H9 (cell line): ENCODE measurements around the gene PLXNA2. TPM values are rescaled to one million over a fixed set of nuclear protein-coding genes. Genes with fewer than 3 reads are reported as not detected.

Source experiments
- DNase-seq: peaks from one replicate; pipeline ENCODE4 v3.0.0-alpha.2; 2017
- H2AFZ ChIP-seq: one replicate; pipeline ENCODE4 v1.6.1; 2013; ENCODE audit warnings: mild to moderate bottlenecking, low read length, control low read depth, moderate library complexity
- H2AK5ac ChIP-seq: 2 replicates; pipeline ENCODE4 v1.6.1; 2013; ENCODE audit warnings: low read length, control low read depth, mixed read lengths; ENCODE audit not compliant: insufficient read length
- H2BK120ac ChIP-seq: one replicate; pipeline ENCODE4 v1.6.1; 2013; ENCODE audit warnings: low read depth, mild to moderate bottlenecking, low read length, control low read depth, inconsistent platforms; ENCODE audit not compliant: poor library complexity, severe bottlenecking
- H2BK12ac ChIP-seq: 2 replicates; pipeline ENCODE4 v1.6.1; 2013; ENCODE audit warnings: low read length, control low read depth, mixed read lengths, low read depth; ENCODE audit not compliant: insufficient read length
- H2BK15ac ChIP-seq: 2 replicates; pipeline ENCODE4 v1.6.1; 2013; ENCODE audit warnings: low read depth, low read length, control low read depth
- H2BK20ac ChIP-seq: one replicate; pipeline ENCODE4 v1.6.1; 2013; ENCODE audit warnings: low read depth, mild to moderate bottlenecking, low read length, control low read depth, inconsistent platforms; ENCODE audit not compliant: poor library complexity, severe bottlenecking
- H2BK5ac ChIP-seq: 2 replicates; pipeline ENCODE4 v1.6.1; 2013; ENCODE audit warnings: low read length, control low read depth, mixed read lengths; ENCODE audit not compliant: insufficient read length
- H3K14ac ChIP-seq: 2 replicates; pipeline ENCODE4 v1.6.1; 2013; ENCODE audit warnings: low read length, control low read depth; ENCODE audit not compliant: insufficient read depth
- H3K18ac ChIP-seq: 2 replicates; pipeline ENCODE4 v1.6.1; 2013; ENCODE audit warnings: low read depth, mild to moderate bottlenecking, mixed read lengths, low read length, control low read depth; ENCODE audit not compliant: insufficient read length
- H3K23ac ChIP-seq: 2 replicates; pipeline ENCODE4 v1.6.1; 2013; ENCODE audit warnings: low read length, control low read depth, mixed read lengths, low read depth; ENCODE audit not compliant: insufficient read length
- H3K23me2 ChIP-seq: 2 replicates; pipeline ENCODE4 v1.6.1; 2013; ENCODE audit warnings: low read depth, mild to moderate bottlenecking, mixed read lengths, low read length, control low read depth; ENCODE audit not compliant: insufficient read length, poor library complexity, severe bottlenecking
- H3K27ac ChIP-seq: 2 replicates; pipeline ENCODE4 v1.5.1; 2013; ENCODE audit warnings: low read length, control low read depth, mixed read lengths, low read depth; ENCODE audit not compliant: insufficient read length
- H3K27me3 ChIP-seq: 2 replicates; pipeline ENCODE4 v1.6.1; 2013; ENCODE audit warnings: low read length, control low read depth, inconsistent platforms; ENCODE audit not compliant: insufficient read depth
- H3K4ac ChIP-seq: 2 replicates; pipeline ENCODE4 v1.6.1; 2013; ENCODE audit warnings: low read depth, mild to moderate bottlenecking, control low read depth, inconsistent platforms, low read length, moderate library complexity
- H3K4me1 ChIP-seq: 2 replicates; pipeline ENCODE4 v1.6.1; 2013; ENCODE audit warnings: low read length, control low read depth, inconsistent platforms; ENCODE audit not compliant: insufficient read depth
- H3K4me2 ChIP-seq: 2 replicates; pipeline ENCODE4 v1.6.1; 2013; ENCODE audit warnings: low read length, control low read depth, mixed read lengths; ENCODE audit not compliant: insufficient read length, insufficient read depth
- H3K56ac ChIP-seq: 2 replicates; pipeline ENCODE4 v1.6.1; 2013; ENCODE audit warnings: low read depth, mild to moderate bottlenecking, mixed read lengths, low read length, control low read depth; ENCODE audit not compliant: insufficient read length
- H3K79me1 ChIP-seq: 2 replicates; pipeline ENCODE4 v1.6.1; 2013; ENCODE audit warnings: low read depth, mild to moderate bottlenecking, moderate library complexity, low read length, control low read depth, inconsistent platforms; ENCODE audit not compliant: insufficient read depth, poor library complexity, severe bottlenecking
- H3K79me2 ChIP-seq: 2 replicates; pipeline ENCODE4 v1.6.1; 2013; ENCODE audit warnings: low read length, control low read depth, inconsistent platforms; ENCODE audit not compliant: insufficient read depth
- H3K9ac ChIP-seq: 2 replicates; pipeline ENCODE4 v1.6.1; 2013; ENCODE audit warnings: low read length, control low read depth, mixed read lengths; ENCODE audit not compliant: insufficient read length; ENCODE audit errors: extremely low read depth
- H3K9me3 ChIP-seq: one replicate; pipeline ENCODE4 v1.6.1; 2013; ENCODE audit warnings: low read depth, low read length, inconsistent platforms; ENCODE audit not compliant: control insufficient read depth
- H3T11ph ChIP-seq: one replicate; pipeline ENCODE4 v1.6.1; 2013; ENCODE audit warnings: mild to moderate bottlenecking, low read length, control low read depth, inconsistent platforms
- H4K20me1 ChIP-seq: one replicate; pipeline ENCODE4 v1.6.1; 2013; ENCODE audit not compliant: control insufficient read depth, insufficient read length, insufficient read depth
- H4K5ac ChIP-seq: 2 replicates; pipeline ENCODE4 v1.6.1; 2013; ENCODE audit warnings: low read depth, mild to moderate bottlenecking, mixed read lengths, low read length, control low read depth; ENCODE audit not compliant: insufficient read length
- H4K8ac ChIP-seq: replicated peaks from 2 replicates; pipeline ENCODE4 v1.6.1; 2013; ENCODE audit warnings: low read length, control low read depth, mixed read lengths, low read depth; ENCODE audit not compliant: insufficient read length
- H4K91ac ChIP-seq: 2 replicates; pipeline ENCODE4 v1.6.1; 2013; ENCODE audit warnings: low read depth, mild to moderate bottlenecking, moderate library complexity, mixed read lengths, low read length, control low read depth; ENCODE audit not compliant: insufficient read length
- H3K27ac Mint-ChIP-seq, 3 experiments: 2 replicates in 2 of 3; 3 replicates in 1 of 3; pipeline ENCODE4 v1.8.0; 2020 to 2021; ENCODE audit warnings: mixed read lengths in 3 of 3, mild to moderate bottlenecking in 1 of 3, moderate library complexity in 1 of 3
- H3K27me3 Mint-ChIP-seq: 2 replicates; pipeline ENCODE4 v1.8.0; 2021; ENCODE audit warnings: low read depth, mild to moderate bottlenecking, moderate library complexity, mixed read lengths
- H3K36me3 Mint-ChIP-seq, 3 experiments: 2 replicates in 2 of 3; 3 replicates in 1 of 3; pipeline ENCODE4 v1.8.0; 2020 to 2021; ENCODE audit warnings: low read depth in 3 of 3, mixed read lengths in 3 of 3; ENCODE audit not compliant: insufficient read depth in 1 of 3
- H3K4me1 Mint-ChIP-seq, 2 experiments: 2 replicates each; pipeline ENCODE4 v1.8.0; 2020; ENCODE audit warnings: mixed read lengths in 2 of 2
- H3K4me3 Mint-ChIP-seq, 2 experiments: 2 replicates in 1 of 2; 3 replicates in 1 of 2; pipeline ENCODE4 v1.8.0; 2020 to 2021; ENCODE audit warnings: mild to moderate bottlenecking in 2 of 2, mixed read lengths in 2 of 2, moderate library complexity in 1 of 2
- H3K9me3 Mint-ChIP-seq, 2 experiments: 2 replicates in 1 of 2; 3 replicates in 1 of 2; pipeline ENCODE4 v1.8.0; 2020; ENCODE audit warnings: mild to moderate bottlenecking in 2 of 2, mixed read lengths in 2 of 2, moderate library complexity in 1 of 2
- CTCF ChIP-seq: fragments of 200-600 bp; sonication (generic); conservative IDR thresholded peaks from 3 replicates; pipeline ENCODE4 v1.8.0; 2021; ENCODE audit warnings: antibody characterized with exemption, mild to moderate bottlenecking
- WGBS: extraction: QIAGEN DNeasy Blood & Tissue Kit; methylation state at CpG from one replicate; pipeline ENCODE4 v1.1.7; 2013; ENCODE audit warnings: missing lambda C conversion rate, low lambda C conversion rate, mixed read lengths; ENCODE audit not compliant: insufficient read length; ENCODE audit errors: extremely low coverage; 5-methylcytosine and 5-hydroxymethylcytosine counted together
- total RNA-seq: library from RNA; stranded (reverse); gene quantifications from 2 replicates; pipeline ENCODE4 v1.2.1, GENCODE V29; 2021

The PLXNA2 gene
- total RNA-seq, 1 experiment from 2014 or later, result 0.57 TPM

GRCh38 chr1:208159555-208160258 lies 84.5 kb downstream of the PLXNA2 start:
- Histone ChIP-seq H3T11ph (no peak overlapping the region), H4K91ac (no peak overlapping the region), H3K4me2 (no peak overlapping the region), H3K79me1 (no peaks in the 10 kb centered on the region), H3K9ac (no peak overlapping the region), H2BK12ac (no peak overlapping the region), H3K14ac (peak overlapping the region; percentile 59), H2BK15ac (no peak overlapping the region), H4K20me1 (no peaks in the 10 kb centered on the region), H3K27ac (no peak overlapping the region), H2BK120ac (no peak overlapping the region), H3K4ac (no peak overlapping the region), H3K9me3 (no peaks in the 10 kb centered on the region), H2AK5ac (no peak overlapping the region), H3K23ac (no peak overlapping the region), H4K8ac (no peak overlapping the region), H3K4me1 (peaks cover 5% of the 10 kb centered on the region), H4K5ac (no peak overlapping the region), H2BK20ac (no peak overlapping the region), H3K56ac (no peak overlapping the region), H2AFZ (no peak overlapping the region), H3K79me2 (no peaks in the 10 kb centered on the region), H3K27me3 (no peaks in the 10 kb centered on the region; the same call in 1 of the 2 replicates), H2BK5ac (no peak overlapping the region), H3K23me2 (no peaks in the 10 kb centered on the region), H3K18ac (peak overlapping the region; percentile 12)
- H3K4me3 Mint-ChIP-seq, result no peak overlapping the region
- H3K9me3 Mint-ChIP-seq, result no peaks in the 10 kb centered on the region
- H3K27me3 Mint-ChIP-seq, result peaks cover 27% of the 10 kb centered on the region
- no CpG with 5 or more reads among the region's 11 CpGs for WGBS
- no peaks in the 10 kb centered on the region for H3K36me3 Mint-ChIP-seq
- no peak for TF ChIP-seq CTCF
- peaks cover 56 to 69% of the 10 kb centered on the region in 2 experiments for H3K4me1 Mint-ChIP-seq
- DNase-seq, result no peak
- no peak overlapping the region for H3K27ac Mint-ChIP-seq
